HPDE6-E6E7 (cell line): Measurements from ENCODE around the gene NDUFC2.
"Not testable (repeated sequence)": the region's sequence is repeated elsewhere in the genome, so short reads cannot be mapped to it uniquely, and the experiment has no call there.

Experiments used
- DNase-seq: peaks from one replicate; pipeline ENCODE4 v3.0.0; 2011; ENCODE audit warnings: missing footprints; ENCODE audit errors: extremely low spot score

NDUFC2 gene

GRCh38 chr11:78030429-78031325 is 49.0 kb downstream of the NDUFC2 start:
- no peak for DNase-seq

GRCh38 chr11:78028423-78028822 is 51.2 kb downstream of the NDUFC2 start:
- not testable (repeated sequence) for DNase-seq

GRCh38 chr11:78027759-78028158 is 51.9 kb downstream of the NDUFC2 start:
- DNase-seq, result no peak

GRCh38 chr11:78025378-78025777 is 54.3 kb downstream of the NDUFC2 start:
- no peak for DNase-seq

GRCh38 chr11:78023426-78023825 is 56.2 kb downstream of the NDUFC2 start:
- DNase-seq, result no peak

GRCh38 chr11:78022397-78023396 is 57.0 kb downstream of the NDUFC2 start, which contains the start of gene KCTD14:
Gene KCTD14 (minus strand): TSS chr11:78023276. CDS start chr11:78023249, 27 bp downstream.
- DNase-seq, result peak; percentile 56

GRCh38 chr11:78021611-78022010 is 58.1 kb downstream of the NDUFC2 start:
- DNase-seq, result no peak

- DNase-seq, result no peak
These were observed 59.4 kb downstream of the NDUFC2 start for GRCh38 chr11:78020246-78020645.

GRCh38 chr11:78019808-78020207 is 59.9 kb downstream of the NDUFC2 start:
- DNase-seq, result no peak
